BE2C (cell line): ENCODE measurements around the gene SYT17. TPM values are rescaled to one million over a fixed set of nuclear protein-coding genes. Genes with fewer than 3 reads are reported as not detected.

ENCODE experiments used
- DNase-seq: peaks from one replicate; pipeline ENCODE4 v3.0.0-alpha.2; 2020
- H3K27me3 ChIP-seq: fragments of 250-450 bp; sonication (Bioruptor Pico); 2 replicates; pipeline ENCODE4 v1.5.1; 2020; ENCODE audit warnings: mild to moderate bottlenecking
- H3K36me3 ChIP-seq: fragments of 250-450 bp; sonication (Bioruptor Pico); 2 replicates; pipeline ENCODE4 v1.5.1; 2020; ENCODE audit warnings: mild to moderate bottlenecking
- H3K4me1 ChIP-seq: fragments of 250-450 bp; sonication (Bioruptor Pico); 2 replicates; pipeline ENCODE4 v1.5.1; 2020
- H3K4me3 ChIP-seq: 2 replicates; pipeline ENCODE4 v1.5.1; 2011; ENCODE audit warnings: low read depth, low read length
- H3K9me3 ChIP-seq: fragments of 250-450 bp; sonication (Bioruptor Pico); 2 replicates; pipeline ENCODE4 v1.5.1; 2020
- CTCF ChIP-seq: IDR thresholded peaks from 2 replicates; pipeline ENCODE4 v1.5.1; 2012; ENCODE audit warnings: mild to moderate bottlenecking, low read depth, low read length
- polyA plus RNA-seq: library from polyadenylated mRNA; unstranded; fragments of >200 nt; gene quantifications from one replicate; pipeline ENCODE4 v1.2.1, GENCODE V29; 2012; ENCODE audit warnings: low read depth, missing spikeins; ENCODE audit not compliant: insufficient read length, insufficient read depth

Gene SYT17
- polyA plus RNA-seq, result 1.5 TPM

GRCh38 chr16:19167710-19168370, at the start of gene SYT17:
Gene SYT17 (plus strand): TSS chr16:19168240. CDS start chr16:19168647, 407 bp downstream.
- peak; percentile 73 for DNase-seq
- peaks cover 8% of the 10 kb centered on the region for H3K27me3 ChIP-seq
- no peaks in the 10 kb centered on the region for H3K36me3 ChIP-seq
- H3K4me1 ChIP-seq, result no peaks in the 10 kb centered on the region
- TF ChIP-seq CTCF, result peak; percentile 42
- H3K4me3 ChIP-seq, result peak within 1 kb of the TSS; percentile 47
- H3K9me3 ChIP-seq, result no peaks in the 10 kb centered on the region

- Histone ChIP-seq H3K9me3 (no peaks in the 10 kb centered on the region), H3K4me1 (no peaks in the 10 kb centered on the region), H3K4me3 (no peak overlapping the region), H3K27me3 (peaks cover 10% of the 10 kb centered on the region), H3K36me3 (no peaks in the 10 kb centered on the region)
- no peak for TF ChIP-seq CTCF
- no peak for DNase-seq
Observed at GRCh38 chr16:19118938-19119431, 49.1 kb upstream of the SYT17 start.

GRCh38 chr16:19119564-19119963, 48.5 kb upstream of the SYT17 start:
- H3K27me3 ChIP-seq, result peaks cover 4% of the 10 kb centered on the region
- no peaks in the 10 kb centered on the region for H3K9me3 ChIP-seq
- H3K4me1 ChIP-seq, result no peaks in the 10 kb centered on the region
- H3K4me3 ChIP-seq, result no peak overlapping the region
- DNase-seq, result no peak
- TF ChIP-seq CTCF, result no peak
- no peaks in the 10 kb centered on the region for H3K36me3 ChIP-seq

- H3K36me3 ChIP-seq, result no peaks in the 10 kb centered on the region
- H3K9me3 ChIP-seq, result no peaks in the 10 kb centered on the region
- DNase-seq, result no peak
- TF ChIP-seq CTCF, result no peak
- H3K4me3 ChIP-seq, result no peak overlapping the region
- H3K27me3 ChIP-seq, result no peaks in the 10 kb centered on the region
- no peaks in the 10 kb centered on the region for H3K4me1 ChIP-seq
Observed at GRCh38 chr16:19123535-19124178, 44.4 kb upstream of the SYT17 start.

GRCh38 chr16:19126300-19126699, 41.7 kb upstream of the SYT17 start:
- H3K9me3 ChIP-seq, result no peaks in the 10 kb centered on the region
- no peaks in the 10 kb centered on the region for H3K27me3 ChIP-seq
- no peaks in the 10 kb centered on the region for H3K4me1 ChIP-seq
- H3K4me3 ChIP-seq, result no peak overlapping the region
- TF ChIP-seq CTCF, result no peak
- no peaks in the 10 kb centered on the region for H3K36me3 ChIP-seq
- DNase-seq, result no peak

GRCh38 chr16:19127205-19127604, 40.8 kb upstream of the SYT17 start:
- no peak for TF ChIP-seq CTCF
- H3K4me1 ChIP-seq, result no peaks in the 10 kb centered on the region
- no peak overlapping the region for H3K4me3 ChIP-seq
- H3K9me3 ChIP-seq, result no peaks in the 10 kb centered on the region
- no peaks in the 10 kb centered on the region for H3K27me3 ChIP-seq
- H3K36me3 ChIP-seq, result no peaks in the 10 kb centered on the region
- DNase-seq, result no peak
